BE2C (cell line): ENCODE measurements around the gene CLDND2.

Source experiments
- DNase-seq: peaks from one replicate; pipeline ENCODE4 v3.0.0-alpha.2; 2020
- H3K27me3 ChIP-seq: fragments of 250-450 bp; sonication (Bioruptor Pico); 2 replicates; pipeline ENCODE4 v1.5.1; 2020; ENCODE audit warnings: mild to moderate bottlenecking
- H3K36me3 ChIP-seq: fragments of 250-450 bp; sonication (Bioruptor Pico); 2 replicates; pipeline ENCODE4 v1.5.1; 2020; ENCODE audit warnings: mild to moderate bottlenecking
- H3K4me1 ChIP-seq: fragments of 250-450 bp; sonication (Bioruptor Pico); 2 replicates; pipeline ENCODE4 v1.5.1; 2020
- H3K4me3 ChIP-seq: 2 replicates; pipeline ENCODE4 v1.5.1; 2011; ENCODE audit warnings: low read depth, low read length
- H3K9me3 ChIP-seq: fragments of 250-450 bp; sonication (Bioruptor Pico); 2 replicates; pipeline ENCODE4 v1.5.1; 2020
- TF ChIP-seq, protein P1 (sequence below): IDR thresholded peaks from 2 replicates; pipeline ENCODE4 v1.5.1; 2012; ENCODE audit warnings: mild to moderate bottlenecking, low read depth, low read length

The CLDND2 gene

DNA sequence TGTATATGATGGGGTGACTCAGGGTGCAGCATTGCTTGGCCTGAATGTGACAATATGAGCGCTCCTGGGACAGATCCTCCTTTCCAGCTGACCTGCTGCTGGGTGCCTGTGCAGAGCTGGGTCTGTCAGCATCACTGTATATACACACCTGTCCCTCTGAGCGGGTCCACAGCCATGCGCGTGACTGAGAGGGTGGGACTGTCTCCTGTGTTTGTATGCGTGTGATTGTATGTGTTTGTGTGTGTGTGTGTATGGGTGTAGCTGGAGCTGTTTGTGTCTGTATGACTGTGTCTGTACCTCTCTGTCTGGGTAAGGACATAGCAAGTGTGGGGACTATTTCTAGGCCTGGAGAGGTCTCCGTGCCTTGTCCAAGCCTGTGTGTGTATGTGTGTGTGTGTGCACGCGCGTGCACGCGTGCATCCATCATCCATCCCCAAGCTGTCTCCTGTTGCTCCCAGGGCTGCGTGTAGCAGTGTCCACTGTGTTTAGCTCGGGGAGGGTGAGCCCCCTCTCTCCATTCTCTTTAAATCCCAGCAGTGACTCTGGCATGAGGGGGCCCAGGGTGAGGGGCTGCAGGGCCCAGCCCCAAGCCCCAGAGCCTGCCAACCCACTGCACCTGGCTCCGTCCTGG is 49.0 kb downstream of the CLDND2 start:
- Histone ChIP-seq H3K9me3 (no peaks in the 10 kb centered on the region), H3K27me3 (no peaks in the 10 kb centered on the region), H3K36me3 (no peaks in the 10 kb centered on the region), H3K4me1 (peaks cover 3% of the 10 kb centered on the region; the same call in 1 of the 2 replicates), H3K4me3 (no peak overlapping the region; the same call in 1 of the 2 replicates)
- TF ChIP-seq, protein P1, sequence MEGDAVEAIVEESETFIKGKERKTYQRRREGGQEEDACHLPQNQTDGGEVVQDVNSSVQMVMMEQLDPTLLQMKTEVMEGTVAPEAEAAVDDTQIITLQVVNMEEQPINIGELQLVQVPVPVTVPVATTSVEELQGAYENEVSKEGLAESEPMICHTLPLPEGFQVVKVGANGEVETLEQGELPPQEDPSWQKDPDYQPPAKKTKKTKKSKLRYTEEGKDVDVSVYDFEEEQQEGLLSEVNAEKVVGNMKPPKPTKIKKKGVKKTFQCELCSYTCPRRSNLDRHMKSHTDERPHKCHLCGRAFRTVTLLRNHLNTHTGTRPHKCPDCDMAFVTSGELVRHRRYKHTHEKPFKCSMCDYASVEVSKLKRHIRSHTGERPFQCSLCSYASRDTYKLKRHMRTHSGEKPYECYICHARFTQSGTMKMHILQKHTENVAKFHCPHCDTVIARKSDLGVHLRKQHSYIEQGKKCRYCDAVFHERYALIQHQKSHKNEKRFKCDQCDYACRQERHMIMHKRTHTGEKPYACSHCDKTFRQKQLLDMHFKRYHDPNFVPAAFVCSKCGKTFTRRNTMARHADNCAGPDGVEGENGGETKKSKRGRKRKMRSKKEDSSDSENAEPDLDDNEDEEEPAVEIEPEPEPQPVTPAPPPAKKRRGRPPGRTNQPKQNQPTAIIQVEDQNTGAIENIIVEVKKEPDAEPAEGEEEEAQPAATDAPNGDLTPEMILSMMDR = no peak
- no peak for DNase-seq

DNA sequence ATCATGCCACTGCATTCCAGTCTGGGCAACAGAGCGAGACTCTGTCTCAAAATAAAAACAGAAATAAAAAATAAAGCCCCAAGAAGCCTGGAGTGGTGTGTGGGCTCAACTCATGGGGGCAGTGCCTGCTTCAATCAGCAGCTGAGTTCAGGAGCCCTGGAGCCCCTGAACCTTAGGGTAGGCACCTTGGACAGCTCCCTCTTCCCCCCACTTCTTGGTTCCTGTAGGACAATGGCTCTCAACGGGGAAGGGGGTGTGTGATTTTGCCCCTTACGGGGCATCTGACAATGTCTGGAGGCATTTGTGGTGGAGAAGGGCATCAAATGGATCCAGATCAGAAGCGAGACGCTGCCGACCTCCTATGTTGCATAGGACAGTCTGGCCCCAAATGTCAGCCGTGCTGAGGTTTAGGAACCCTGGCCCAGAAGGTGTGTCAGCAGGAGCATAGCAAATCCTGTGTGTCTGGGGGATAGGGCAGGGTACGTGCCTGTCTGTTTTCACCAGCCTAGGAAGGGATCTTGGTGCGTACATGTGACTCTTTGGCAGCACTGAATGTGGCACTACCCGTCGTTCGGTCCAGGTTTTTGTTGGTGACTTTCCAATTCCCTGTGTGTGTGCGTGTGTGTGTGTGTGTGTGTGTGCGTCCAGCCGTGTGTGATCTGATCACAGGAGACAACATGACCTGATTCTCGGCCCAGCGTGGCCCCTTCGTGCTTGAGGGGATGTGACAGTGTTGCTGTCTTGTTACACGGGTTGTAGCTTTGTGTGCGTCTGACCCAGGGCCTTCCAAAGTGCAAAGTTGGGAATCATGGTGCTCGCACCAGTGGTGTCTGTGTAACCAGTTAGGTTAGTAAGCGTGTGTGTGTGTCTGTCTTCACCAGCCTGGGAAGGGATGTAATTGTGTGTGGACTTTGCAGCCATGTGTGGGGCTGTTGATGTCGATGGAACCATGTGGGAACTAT is 49.8 kb downstream of the CLDND2 start:
- TF ChIP-seq, protein P1 = no peak
- Histone ChIP-seq H3K4me1 (peaks cover 3% of the 10 kb centered on the region; the same call in 1 of the 2 replicates), H3K9me3 (no peaks in the 10 kb centered on the region), H3K4me3 (no peak overlapping the region), H3K27me3 (no peaks in the 10 kb centered on the region), H3K36me3 (no peaks in the 10 kb centered on the region)
- no peak for DNase-seq

GRCh38 chr19:51317968-51318367 is 50.8 kb downstream of the CLDND2 start:
- Histone ChIP-seq H3K9me3 (no peaks in the 10 kb centered on the region), H3K4me1 (0 out of 2 replicates have a peak, but pooled peaks cover 3% of the 10 kb centered on the region), H3K4me3 (no peak overlapping the region), H3K36me3 (no peaks in the 10 kb centered on the region), H3K27me3 (no peaks in the 10 kb centered on the region)
- TF ChIP-seq, protein P1 = no peak
- DNase-seq = no peak

DNA sequence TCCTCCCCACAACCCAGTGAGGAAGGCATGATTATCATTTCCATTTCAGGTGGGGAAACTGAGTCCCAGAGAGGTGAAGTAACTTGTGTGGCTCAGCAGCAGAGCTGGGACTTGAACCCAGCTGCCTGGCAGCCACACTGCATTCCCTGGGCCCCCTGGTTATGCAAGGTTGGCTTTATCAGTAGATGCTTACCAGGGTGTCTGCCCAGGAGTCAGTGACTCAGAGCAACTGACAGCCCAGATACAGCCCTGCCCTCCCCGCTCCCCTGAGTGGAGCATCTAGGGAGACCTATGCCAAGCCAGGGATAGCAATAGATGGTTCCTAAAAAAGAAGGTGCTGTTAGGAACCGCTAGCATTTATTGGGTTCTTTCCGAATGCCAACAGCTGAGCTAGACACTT is 51.4 kb downstream of the CLDND2 start:
- Histone ChIP-seq H3K4me3 (no peak overlapping the region), H3K9me3 (no peaks in the 10 kb centered on the region), H3K27me3 (no peaks in the 10 kb centered on the region), H3K4me1 (0 out of 2 replicates have a peak, but pooled peaks cover 3% of the 10 kb centered on the region), H3K36me3 (no peaks in the 10 kb centered on the region)
- no peak for DNase-seq
- TF ChIP-seq, protein P1 = no peak
